ENCODE results near the gene RPL11.

The RPL11 gene

DNA sequence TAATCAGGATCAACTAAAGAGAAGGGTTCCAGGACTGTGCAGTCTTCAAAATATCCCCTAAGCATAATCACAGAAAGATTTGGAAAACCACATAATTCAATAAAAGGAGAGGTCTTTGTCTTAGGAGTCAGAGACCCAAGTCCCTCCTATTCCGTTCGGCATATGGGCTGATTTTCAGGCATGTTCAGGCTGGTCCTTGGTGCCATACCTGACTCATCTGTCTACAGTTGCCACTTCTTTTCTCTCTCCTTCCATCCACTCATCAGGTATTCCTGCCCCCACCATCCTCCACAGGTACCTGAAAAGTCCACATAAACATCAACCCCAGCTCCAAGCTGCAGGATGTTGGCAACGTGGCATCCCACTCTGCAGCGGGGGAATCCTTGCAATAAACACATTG is 29.7 kb upstream of the RPL11 start:
- no peak for DNase-seq (ENCODE audit: low read depth)
- no peak overlapping the region for H3K4me3 ChIP-seq (ENCODE audit: control insufficient read depth, low read depth, low read length)
- TF ChIP-seq CTCF (conservative IDR thresholded peaks at IDR 0.05; ENCODE audit: control insufficient read depth, insufficient read depth, low read depth, low read length), result no peak

DNA sequence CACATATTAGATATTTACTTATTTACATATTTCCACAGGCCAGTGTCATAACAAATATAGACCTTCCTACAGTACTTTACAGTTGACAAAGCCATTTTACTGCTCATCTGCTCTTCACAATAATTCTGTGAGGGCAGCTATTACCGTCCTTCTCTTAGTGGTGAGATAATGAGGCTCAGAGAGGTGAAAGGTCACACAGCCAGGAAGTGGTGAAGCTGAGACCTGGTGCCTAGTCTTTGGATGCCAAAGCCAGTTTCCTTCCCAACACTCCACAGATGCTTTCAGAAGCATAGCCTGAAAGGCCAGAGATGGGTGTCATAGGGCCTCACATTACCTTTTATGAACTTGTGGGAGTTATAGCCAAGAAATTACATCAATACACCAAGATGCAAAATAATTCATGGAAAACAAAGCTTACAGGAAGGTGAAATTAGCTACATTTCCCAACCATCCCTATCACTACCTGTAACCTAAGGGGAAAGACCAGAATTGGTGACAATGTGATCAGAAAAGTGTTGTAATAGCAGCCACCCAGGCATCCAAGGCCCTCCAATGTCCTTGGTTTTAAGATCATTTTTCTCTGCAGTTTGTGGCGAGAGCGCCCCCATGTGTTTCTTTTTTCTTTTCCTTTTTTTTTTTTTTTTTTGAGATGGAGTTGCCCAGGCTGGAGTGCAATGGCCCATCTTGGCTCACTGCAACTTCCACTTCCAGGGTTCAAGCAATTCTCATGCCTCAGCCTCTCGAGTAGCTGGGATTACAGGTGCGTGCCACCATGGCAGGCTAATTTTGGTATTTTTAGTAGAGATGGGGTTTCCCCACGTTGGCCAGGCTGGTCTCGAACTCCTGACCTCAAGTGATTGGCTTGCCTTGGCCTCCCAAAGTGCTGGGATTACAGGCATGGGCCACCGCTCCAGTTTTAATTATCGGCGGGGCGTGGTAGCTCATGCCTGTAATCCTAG is 26.5 kb upstream of the RPL11 start:
- no peak overlapping the region for H3K4me3 ChIP-seq (ENCODE audit: control insufficient read depth, low read depth, low read length)
- DNase-seq (ENCODE audit: low read depth), result peak; percentile 52
- peak; percentile 50 for TF ChIP-seq CTCF (conservative IDR thresholded peaks at IDR 0.05; ENCODE audit: control insufficient read depth, insufficient read depth, low read depth, low read length)

- no peak for TF ChIP-seq CTCF (conservative IDR thresholded peaks at IDR 0.05; ENCODE audit: control insufficient read depth, insufficient read depth, low read depth, low read length)
Observed at GRCh38 chr1:23667411-23667810, 24.2 kb upstream of the RPL11 start.

DNA sequence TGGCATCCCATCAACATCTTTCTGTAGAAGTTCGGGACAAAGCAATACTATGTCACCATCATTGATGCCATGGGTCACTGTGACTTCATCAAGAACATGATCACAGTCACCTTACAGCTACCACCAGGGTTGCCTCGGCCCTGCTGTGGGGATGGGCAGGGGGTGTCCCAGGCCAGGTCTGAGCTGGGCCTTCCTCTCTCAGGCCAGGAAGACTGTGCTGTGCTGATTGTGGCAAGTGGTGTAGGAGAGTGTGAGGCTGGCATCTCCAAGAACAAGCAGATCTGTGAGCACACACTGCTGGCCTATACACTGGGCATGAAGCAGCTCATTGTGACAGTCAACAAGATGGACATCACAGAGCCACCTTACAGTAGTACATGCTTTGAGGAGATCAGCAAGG is 20.9 kb upstream of the RPL11 start:
- TF ChIP-seq CTCF (conservative IDR thresholded peaks at IDR 0.05; ENCODE audit: control insufficient read depth, insufficient read depth, low read depth, low read length), result no peak
- no peak for DNase-seq (ENCODE audit: low read depth)
- H3K4me3 ChIP-seq (ENCODE audit: control insufficient read depth, low read depth, low read length), result no peak overlapping the region

More at GRCh38 chr1:23667411-23667810, 24.2 kb upstream of the RPL11 start:
- DNase-seq (ENCODE audit: low read depth), result no peak
- H3K4me3 ChIP-seq (ENCODE audit: control insufficient read depth, low read depth, low read length), result no peak overlapping the region

DNA sequence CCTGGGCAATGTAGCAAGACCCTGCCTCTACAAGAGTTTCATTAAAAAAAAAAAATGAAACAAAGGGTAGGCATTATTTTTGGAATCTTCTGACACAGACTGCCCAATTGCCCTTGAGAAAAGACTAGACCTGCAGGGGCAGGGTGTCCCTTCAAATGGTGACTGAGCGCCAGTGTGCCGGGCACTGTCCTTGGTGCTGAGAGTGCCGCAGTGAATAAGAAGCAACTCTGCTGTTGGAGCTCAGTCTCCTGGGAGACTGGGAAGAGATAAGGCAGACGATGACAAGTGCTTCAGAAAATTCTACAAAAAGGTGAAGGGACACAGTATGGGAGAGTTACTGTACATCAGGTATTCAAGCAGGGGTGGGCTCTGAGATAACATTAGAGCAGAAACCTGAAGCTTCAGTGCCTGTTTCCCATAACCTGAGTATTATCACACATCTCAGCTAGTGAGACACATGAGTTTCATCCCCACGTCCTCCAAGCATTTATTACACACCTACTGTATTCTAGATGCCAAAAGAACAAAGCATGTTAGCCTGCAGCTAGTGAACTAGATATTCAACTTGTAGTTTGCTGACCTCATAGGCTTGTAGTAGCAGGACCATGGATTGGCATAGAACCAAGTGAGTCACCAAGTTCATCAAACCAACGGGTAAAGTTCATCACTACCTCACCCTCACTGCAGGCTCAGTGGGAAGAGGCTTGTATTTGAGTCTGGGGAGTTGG is 18.4 kb upstream of the RPL11 start:
- peak; percentile 88 for DNase-seq (ENCODE audit: low read depth)
- no peak overlapping the region for H3K4me3 ChIP-seq (ENCODE audit: control insufficient read depth, low read depth, low read length)
- TF ChIP-seq CTCF (conservative IDR thresholded peaks at IDR 0.05; ENCODE audit: control insufficient read depth, insufficient read depth, low read depth, low read length), result no peak

GRCh38 chr1:23679815-23680214 is 11.8 kb upstream of the RPL11 start:
- no peak for TF ChIP-seq CTCF (conservative IDR thresholded peaks at IDR 0.05; ENCODE audit: control insufficient read depth, insufficient read depth, low read depth, low read length)
- DNase-seq (ENCODE audit: low read depth), result no peak
- H3K4me3 ChIP-seq (ENCODE audit: control insufficient read depth, low read depth, low read length), result no peak overlapping the region

Data from fibroblast of mammary gland (primary cell).